Testis (tissue), 3 donors: Measurements from ENCODE around the gene LPAR5. TPM values are rescaled to one million over a fixed set of nuclear protein-coding genes. Genes with fewer than 3 reads are reported as not detected.

Experiments used
- DNase-seq: peaks from one replicate; pipeline ENCODE4 v3.0.0-alpha.2; 2019
- H3K27ac ChIP-seq, 2 donors: fragments of 200-600 bp; sonication (generic); one replicate each; pipeline ENCODE4 v1.5.1; 2019
- H3K27me3 ChIP-seq: fragments of 200-600 bp; sonication (generic); one replicate; pipeline ENCODE4 v1.5.1; 2019
- H3K36me3 ChIP-seq: fragments of 200-600 bp; sonication (generic); one replicate; pipeline ENCODE4 v1.5.1; 2017; ENCODE audit warnings: low read depth; ENCODE audit errors: missing control alignments
- H3K4me1 ChIP-seq: fragments of 200-600 bp; sonication (generic); one replicate; pipeline ENCODE4 v1.5.1; 2019
- H3K4me3 ChIP-seq, 2 donors: fragments of 200-600 bp; sonication (generic); one replicate each; pipeline ENCODE4 v1.5.1; 2017 to 2019
- H3K9me3 ChIP-seq: fragments of 200-600 bp; sonication (generic); one replicate; pipeline ENCODE4 v1.5.1; 2017
- CTCF ChIP-seq, 3 experiments: fragments of 450-650 bp in 2 of 3; fragments of 200-600 bp in 1 of 3; sonication (generic) in 1 of 3; IDR thresholded peaks; one replicate each; pipeline ENCODE4 v1.5.1; 2016 to 2019; ENCODE audit warnings: antibody characterized with exemption in 3 of 3, mild to moderate bottlenecking in 2 of 3, moderate library complexity in 1 of 3
- POLR2A ChIP-seq: fragments of 450-650 bp; IDR thresholded peaks from one replicate; pipeline ENCODE4 v1.6.1; 2017; ENCODE audit warnings: antibody characterized with exemption, mild to moderate bottlenecking, moderate library complexity
- WGBS, 2 donors: methylation state at CpG; one replicate each; pipeline ENCODE4 v1.1.5; 2018; 5-methylcytosine and 5-hydroxymethylcytosine counted together
- intact Hi-C: fragments of 100-400 bp; cut with DNase I; formaldehyde crosslinking; loops from one replicate; pipeline ENCODE4 v1.15.1; 2023; ENCODE audit warnings: low total_unique reads
- polyA plus RNA-seq: library from polyadenylated mRNA; stranded (reverse); fragments of 350-450 nt; fragmentation: Illumina TruSeq; extraction: RNeasy Lipid Tissue Mini Kit (QIAGEN cat#74804); gene quantifications from one replicate; pipeline ENCODE4 v1.2.3, GENCODE V29; 2014; ENCODE audit warnings: low read depth, low replicate concordance; ENCODE audit not compliant: insufficient read depth
- total RNA-seq, 2 donors: library from RNA; depleted of rRNA; stranded (reverse); fragments of >200 nt; gene quantifications; one replicate each; pipeline ENCODE4 v1.2.3, GENCODE V29; 2016

LPAR5 gene
- total and polyA plus RNA-seq, 3 donors from 2014 or later = 1.5 to 3.1 (median 2.4) TPM

- Histone ChIP-seq H3K27ac (peak overlapping the region; percentile 47 to 64), H3K27me3 (no peaks in the 10 kb centered on the region), H3K4me3 (peak overlapping the region; percentile 68 to 91), H3K4me1 (peaks cover 9% of the 10 kb centered on the region), H3K9me3 (no peaks in the 10 kb centered on the region), H3K36me3 (no peaks in the 10 kb centered on the region)
- no peak for DNase-seq
- 1 to 2% methylated on average over 10 of the region's 10 CpGs for WGBS, 2 donors
- intact Hi-C loops = no loop called here
- TF ChIP-seq POLR2A = no peak
- TF ChIP-seq CTCF (IDR thresholded peaks at IDR 0.05) = no peak
Observed at GRCh38 chr12:6662602-6662905, 26.8 kb upstream of the LPAR5 start.

- no peak for DNase-seq
- no peak for TF ChIP-seq POLR2A
- H3K36me3 ChIP-seq = no peaks in the 10 kb centered on the region
- WGBS, 2 donors = 91 to 96% methylated on average over 5 of the region's 5 CpGs
- no peak overlapping the region for H3K4me3 ChIP-seq
- H3K27me3 ChIP-seq = no peaks in the 10 kb centered on the region
- no peaks in the 10 kb centered on the region for H3K4me1 ChIP-seq
- no peak overlapping the region for H3K27ac ChIP-seq
- no peaks in the 10 kb centered on the region for H3K9me3 ChIP-seq
- intact Hi-C loops = no loop called here
Observed at GRCh38 chr12:6653987-6654386, 18.2 kb upstream of the LPAR5 start.

- H3K36me3 ChIP-seq = no peaks in the 10 kb centered on the region
- no peaks in the 10 kb centered on the region for H3K4me1 ChIP-seq
- no peak for DNase-seq
- H3K27me3 ChIP-seq = no peaks in the 10 kb centered on the region
- WGBS, 2 donors = 100% methylated on average over 1 of the region's 1 CpG
- intact Hi-C loops = no loop called here
- H3K4me3 ChIP-seq = no peak overlapping the region
- TF ChIP-seq CTCF (IDR thresholded peaks at IDR 0.05) (no peak), POLR2A (no peak)
- H3K9me3 ChIP-seq = no peaks in the 10 kb centered on the region
- no peak overlapping the region for H3K27ac ChIP-seq
Observed at GRCh38 chr12:6653342-6653741, 17.6 kb upstream of the LPAR5 start.

GRCh38 chr12:6652391-6652790 lies 16.6 kb upstream of the LPAR5 start:
- H3K4me3 ChIP-seq = no peak overlapping the region
- H3K4me1 ChIP-seq = no peaks in the 10 kb centered on the region
- H3K27ac ChIP-seq = no peak overlapping the region
- intact Hi-C loops = no loop called here
- H3K27me3 ChIP-seq = no peaks in the 10 kb centered on the region
- TF ChIP-seq CTCF (IDR thresholded peaks at IDR 0.05) (no peak), POLR2A (no peak)
- 85 to 94% methylated on average over 12 of the region's 12 CpGs for WGBS, 2 donors
- H3K36me3 ChIP-seq = no peaks in the 10 kb centered on the region
- H3K9me3 ChIP-seq = no peaks in the 10 kb centered on the region
- DNase-seq = no peak

- intact Hi-C loops = no loop called here
Observed at GRCh38 chr12:6650832-6651231, 15.1 kb upstream of the LPAR5 start.

More at GRCh38 chr12:6650832-6651231, 15.1 kb upstream of the LPAR5 start:
- Histone ChIP-seq H3K4me3 (no peak overlapping the region), H3K27me3 (no peaks in the 10 kb centered on the region), H3K27ac (no peak overlapping the region), H3K9me3 (no peaks in the 10 kb centered on the region), H3K36me3 (no peaks in the 10 kb centered on the region), H3K4me1 (no peaks in the 10 kb centered on the region)
- DNase-seq = no peak
- TF ChIP-seq CTCF (IDR thresholded peaks at IDR 0.05) (no peak), POLR2A (no peak)
- 84 to 89% methylated on average over 8 of the region's 8 CpGs for WGBS, 2 donors
